NB4 (cell line): ENCODE results near the gene RMI2.

Experiments
- CTCF ChIP-seq: IDR thresholded peaks from one replicate; pipeline ENCODE4 v1.5.1; 2012; ENCODE audit warnings: low read depth, low read length
- POLR2A ChIP-seq: IDR thresholded peaks from 2 replicates; pipeline ENCODE4 v1.6.1; 2011; ENCODE audit warnings: mild to moderate bottlenecking; ENCODE audit not compliant: insufficient read length; ENCODE audit errors: extremely low read depth

- TF ChIP-seq CTCF = no peak
- no peak for TF ChIP-seq POLR2A
Measured at GRCh38 chr16:11340710-11341109, 4.5 kb upstream of the RMI2 start.
